Cardiac fibroblast (primary cell): ENCODE measurements around the gene ARL13B.

Experiments used
- DNase-seq, 2 donors: peaks; one replicate each; pipeline versions ENCODE4 v3.0.0 to v3.0.0-alpha.2; 2010; ENCODE audit warnings: low read depth in 2 of 2
- H3K4me3 ChIP-seq, 2 donors: replicated peaks in 1 of 2; 1 replicate in 1 of 2; 2 replicates in 1 of 2; pipeline ENCODE4 v1.5.1; 2011; ENCODE audit warnings: low read depth in 2 of 2, low read length in 2 of 2, mild to moderate bottlenecking in 2 of 2, moderate library complexity in 1 of 2
- TF ChIP-seq, protein P1 (sequence below): IDR thresholded peaks from one replicate; pipeline ENCODE4 v1.5.1; 2011; ENCODE audit warnings: low read depth, mild to moderate bottlenecking, low read length, inconsistent platforms

Gene ARL13B

GRCh38 chr3:94061297-94061696, 81.3 kb downstream of the ARL13B start:
- no peak overlapping the region for H3K4me3 ChIP-seq
- TF ChIP-seq, protein P1, sequence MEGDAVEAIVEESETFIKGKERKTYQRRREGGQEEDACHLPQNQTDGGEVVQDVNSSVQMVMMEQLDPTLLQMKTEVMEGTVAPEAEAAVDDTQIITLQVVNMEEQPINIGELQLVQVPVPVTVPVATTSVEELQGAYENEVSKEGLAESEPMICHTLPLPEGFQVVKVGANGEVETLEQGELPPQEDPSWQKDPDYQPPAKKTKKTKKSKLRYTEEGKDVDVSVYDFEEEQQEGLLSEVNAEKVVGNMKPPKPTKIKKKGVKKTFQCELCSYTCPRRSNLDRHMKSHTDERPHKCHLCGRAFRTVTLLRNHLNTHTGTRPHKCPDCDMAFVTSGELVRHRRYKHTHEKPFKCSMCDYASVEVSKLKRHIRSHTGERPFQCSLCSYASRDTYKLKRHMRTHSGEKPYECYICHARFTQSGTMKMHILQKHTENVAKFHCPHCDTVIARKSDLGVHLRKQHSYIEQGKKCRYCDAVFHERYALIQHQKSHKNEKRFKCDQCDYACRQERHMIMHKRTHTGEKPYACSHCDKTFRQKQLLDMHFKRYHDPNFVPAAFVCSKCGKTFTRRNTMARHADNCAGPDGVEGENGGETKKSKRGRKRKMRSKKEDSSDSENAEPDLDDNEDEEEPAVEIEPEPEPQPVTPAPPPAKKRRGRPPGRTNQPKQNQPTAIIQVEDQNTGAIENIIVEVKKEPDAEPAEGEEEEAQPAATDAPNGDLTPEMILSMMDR, result no peak
- no peak for DNase-seq

DNA sequence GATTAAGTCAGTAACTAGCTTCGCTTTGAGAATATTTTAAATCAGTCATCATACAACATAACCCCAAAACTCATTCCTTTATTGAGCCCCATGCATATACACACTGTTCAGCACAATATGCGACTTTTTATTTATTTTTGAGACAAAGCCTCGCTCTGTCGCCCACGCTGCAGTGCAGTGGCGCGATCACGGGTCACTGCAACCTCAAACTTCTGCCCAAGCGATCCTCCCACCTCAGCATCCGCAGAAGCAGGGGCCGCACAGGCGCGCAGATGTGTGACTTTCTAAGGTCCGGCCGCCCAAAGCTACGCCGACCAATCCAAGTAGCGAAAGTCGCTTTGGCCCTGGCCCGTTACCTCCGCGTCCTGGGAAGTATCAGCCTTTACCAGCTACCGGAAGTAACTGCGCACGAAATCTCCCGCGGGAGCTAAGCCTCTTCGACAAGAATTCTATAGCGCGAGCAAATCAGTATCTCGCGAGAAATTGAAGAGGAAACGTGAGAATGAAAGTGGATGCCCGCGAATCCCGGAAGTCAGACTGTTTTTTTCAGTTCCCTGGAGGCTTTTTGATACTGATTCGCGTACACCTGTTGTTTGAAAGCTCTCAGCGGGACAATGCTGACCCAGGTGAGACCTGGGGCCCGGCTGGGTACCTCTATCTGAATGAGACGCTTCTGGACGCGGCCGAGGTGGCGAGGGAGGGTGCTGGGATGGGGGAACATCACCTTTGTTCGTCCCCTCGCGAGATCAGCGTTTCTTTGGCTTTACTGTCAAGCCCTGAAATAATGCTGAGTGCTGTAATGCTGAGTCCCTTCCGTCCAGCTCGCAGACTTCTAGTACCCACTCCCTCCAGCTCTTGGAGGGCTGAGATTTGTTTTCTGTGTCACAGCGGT, 82.8 kb downstream of the ARL13B start, which contains the start of the genes DHFR2 and NSUN3:
DHFR2 (minus strand) TSS at position 404 of the 892 bp plus-strand sequence. CDS start 1,405 bp downstream, outside the sequence.
NSUN3 (plus strand) TSS at position 549 of the 892 bp plus-strand sequence; CDS start at position 615, 66 bp downstream.
- H3K4me3 ChIP-seq, result peak within 1 kb of the TSS; percentile 70 to 72
- DNase-seq, result peak; percentile 99
- TF ChIP-seq, protein P1, result no peak

GRCh38 chr3:94063496-94064119, 83.7 kb downstream of the ARL13B start:
- DNase-seq, result no peak
- H3K4me3 ChIP-seq, result peak overlapping the region; percentile 70 to 72
- TF ChIP-seq, protein P1, result no peak

- H3K4me3 ChIP-seq, result no peak overlapping the region
- no peak for DNase-seq
- TF ChIP-seq, protein P1, result no peak
These were observed 84.4 kb downstream of the ARL13B start for GRCh38 chr3:94064243-94064860.

DNA sequence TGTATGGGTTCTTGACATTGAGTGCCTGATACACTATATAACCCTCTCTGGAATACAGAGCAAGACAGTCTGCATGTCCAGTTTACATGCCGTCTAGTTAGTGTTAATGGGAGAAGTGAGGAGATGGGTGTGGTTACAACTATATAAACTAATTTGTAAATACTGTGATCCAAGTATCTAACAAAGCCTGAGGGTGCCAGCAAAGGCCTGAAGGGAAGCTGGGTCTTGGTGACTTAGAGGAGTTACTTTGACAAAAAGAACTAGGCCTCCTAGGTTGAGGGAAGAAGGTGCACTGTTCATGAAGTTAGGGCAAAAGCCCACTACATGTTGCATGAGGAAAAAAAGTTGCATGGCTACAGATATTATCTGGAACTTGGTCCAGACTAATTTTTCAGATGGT, 85.2 kb downstream of the ARL13B start:
- no peak for DNase-seq
- TF ChIP-seq, protein P1, result no peak
- no peak overlapping the region for H3K4me3 ChIP-seq

GRCh38 chr3:94065819-94066480, 86.0 kb downstream of the ARL13B start:
- no peak for DNase-seq
- TF ChIP-seq, protein P1, result no peak
- no peak overlapping the region for H3K4me3 ChIP-seq
